Neural cell (in vitro differentiated cells): ENCODE measurements around the gene TOGARAM1. TPM values are rescaled to one million over a fixed set of nuclear protein-coding genes. Genes with fewer than 3 reads are reported as not detected.

ENCODE experiments used
- H2AFZ ChIP-seq: fragments of 200-600, 300-800 bp; sonication (generic), shearing (Covaris generic); 2 replicates; pipeline ENCODE4 v1.6.0; 2014; ENCODE audit warnings: low read depth, mild to moderate bottlenecking, antibody characterized with exemption, low read length, moderate library complexity
- H3F3A ChIP-seq: fragments of 200-600 bp; shearing (Covaris generic); 2 replicates; pipeline ENCODE4 v1.6.1; 2016; ENCODE audit warnings: mild to moderate bottlenecking, moderate library complexity, mixed read lengths, antibody characterized with exemption, low read length; ENCODE audit not compliant: insufficient read depth, poor library complexity, severe bottlenecking
- H3K27ac ChIP-seq: fragments of 200-600, 300-800 bp; sonication (generic), shearing (Covaris generic); 2 replicates; pipeline ENCODE4 v1.5.1; 2014; ENCODE audit warnings: mild to moderate bottlenecking, low read length, moderate library complexity
- H3K27me3 ChIP-seq: fragments of 300-800, 200-600 bp; sonication (generic), shearing (Covaris generic); 2 replicates; pipeline ENCODE4 v1.6.0; 2014; ENCODE audit warnings: mild to moderate bottlenecking, low read depth, low read length, moderate library complexity; ENCODE audit not compliant: insufficient read depth
- H3K36me3 ChIP-seq: fragments of 300-800, 200-600 bp; sonication (generic), shearing (Covaris generic); 2 replicates; pipeline ENCODE4 v1.5.1; 2014; ENCODE audit warnings: mild to moderate bottlenecking, antibody characterized with exemption, low read length, moderate library complexity; ENCODE audit not compliant: insufficient read depth
- H3K4me2 ChIP-seq: fragments of 300-800, 200-600 bp; sonication (generic), shearing (Covaris generic); 2 replicates; pipeline ENCODE4 v1.6.0; 2014; ENCODE audit warnings: mild to moderate bottlenecking, low read length
- H3K4me3 ChIP-seq: fragments of 300-800, 200-600 bp; sonication (generic), shearing (Covaris generic); 2 replicates; pipeline ENCODE4 v1.5.1; 2014; ENCODE audit warnings: mild to moderate bottlenecking, low read length, moderate library complexity
- H3K79me2 ChIP-seq: fragments of 200-600 bp; shearing (Covaris generic); replicated peaks from 2 replicates; pipeline ENCODE4 v1.6.0; 2014; ENCODE audit warnings: mild to moderate bottlenecking, low read length, moderate library complexity; ENCODE audit not compliant: insufficient read depth
- H3K9ac ChIP-seq: fragments of 300-800, 200-600 bp; sonication (generic), shearing (Covaris generic); 2 replicates; pipeline ENCODE4 v1.6.1; 2016; ENCODE audit warnings: mild to moderate bottlenecking, low read length, mixed read lengths
- H3K9me2 ChIP-seq: fragments of 200-600 bp; shearing (Covaris generic); 2 replicates; pipeline ENCODE4 v1.6.1; 2016; ENCODE audit warnings: mild to moderate bottlenecking, low read length, mixed read lengths; ENCODE audit not compliant: insufficient read depth
- H3K9me3 ChIP-seq: fragments of 200-600, 300-800 bp; sonication (generic), shearing (Covaris generic); 2 replicates; pipeline ENCODE4 v1.6.1; 2016; ENCODE audit warnings: mild to moderate bottlenecking, mixed run types, low read length, moderate library complexity, mixed read lengths
- H4K20me1 ChIP-seq: fragments of 200-600 bp; shearing (Covaris generic); 2 replicates; pipeline ENCODE4 v1.6.1; 2016; ENCODE audit warnings: mild to moderate bottlenecking, mixed run types; ENCODE audit not compliant: insufficient read depth
- MXI1 ChIP-seq: fragments of 450-650 bp; conservative IDR thresholded peaks from 2 replicates; pipeline ENCODE4 v1.6.1; 2014; ENCODE audit warnings: antibody characterized with exemption, mild to moderate bottlenecking; ENCODE audit not compliant: poor library complexity, severe bottlenecking
- POLR2AphosphoS5 ChIP-seq: IDR thresholded peaks from 2 replicates; pipeline ENCODE4 v1.6.1; 2012
- RAD21 ChIP-seq: fragments of 450-650 bp; conservative IDR thresholded peaks from 2 replicates; pipeline ENCODE4 v1.6.1; 2014; ENCODE audit warnings: antibody characterized with exemption, mild to moderate bottlenecking, moderate library complexity
- SMC3 ChIP-seq: fragments of 450-650 bp; conservative IDR thresholded peaks from 2 replicates; pipeline ENCODE4 v1.6.1; 2014; ENCODE audit warnings: antibody characterized with exemption, mild to moderate bottlenecking, moderate library complexity; ENCODE audit not compliant: poor library complexity
- TAF1 ChIP-seq: IDR thresholded peaks from 2 replicates; pipeline ENCODE4 v1.6.1; 2012; ENCODE audit warnings: low read depth
- polyA plus RNA-seq: library from polyadenylated mRNA; depleted of rRNA; stranded (reverse); fragments of >200 nt; gene quantifications from 2 replicates; pipeline ENCODE4 v1.2.3, GENCODE V29; 2014
- TF ChIP-seq, protein P1 (sequence below): fragments of 450-650 bp; IDR thresholded peaks from 2 replicates; pipeline ENCODE4 v1.5.1; 2014; ENCODE audit warnings: antibody characterized with exemption, mild to moderate bottlenecking, moderate library complexity; ENCODE audit not compliant: poor library complexity, severe bottlenecking
- TF ChIP-seq, protein P2 (sequence below): IDR thresholded peaks from 2 replicates; pipeline ENCODE4 v1.6.1; 2012; ENCODE audit warnings: borderline replicate concordance

TOGARAM1 gene
- polyA plus RNA-seq, 1 donor from 2014 or later = 23.8 TPM

DNA sequence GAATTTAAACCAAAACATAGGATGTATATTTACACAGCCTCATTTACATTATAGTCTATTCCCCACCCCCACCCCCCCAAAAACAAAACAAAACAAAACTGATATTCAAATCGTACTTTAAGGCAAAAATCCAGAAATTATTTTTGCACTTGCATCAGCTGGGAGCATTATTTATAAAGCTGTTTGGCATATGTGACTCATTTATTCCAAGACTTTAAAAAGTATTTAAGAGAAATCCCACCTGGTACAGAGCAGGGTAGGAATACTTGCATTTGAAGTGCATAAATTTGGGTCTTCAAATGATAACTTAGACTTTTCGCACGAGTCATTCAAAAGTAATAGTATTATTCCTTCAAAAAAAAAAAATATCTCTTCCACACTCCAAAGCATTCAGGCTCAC is 1.3 kb upstream of the TOGARAM1 start:
- TF ChIP-seq MXI1 = no peak
- TF ChIP-seq RAD21 = no peak
- TF ChIP-seq POLR2AphosphoS5 = no peak
- TF ChIP-seq, protein P1, sequence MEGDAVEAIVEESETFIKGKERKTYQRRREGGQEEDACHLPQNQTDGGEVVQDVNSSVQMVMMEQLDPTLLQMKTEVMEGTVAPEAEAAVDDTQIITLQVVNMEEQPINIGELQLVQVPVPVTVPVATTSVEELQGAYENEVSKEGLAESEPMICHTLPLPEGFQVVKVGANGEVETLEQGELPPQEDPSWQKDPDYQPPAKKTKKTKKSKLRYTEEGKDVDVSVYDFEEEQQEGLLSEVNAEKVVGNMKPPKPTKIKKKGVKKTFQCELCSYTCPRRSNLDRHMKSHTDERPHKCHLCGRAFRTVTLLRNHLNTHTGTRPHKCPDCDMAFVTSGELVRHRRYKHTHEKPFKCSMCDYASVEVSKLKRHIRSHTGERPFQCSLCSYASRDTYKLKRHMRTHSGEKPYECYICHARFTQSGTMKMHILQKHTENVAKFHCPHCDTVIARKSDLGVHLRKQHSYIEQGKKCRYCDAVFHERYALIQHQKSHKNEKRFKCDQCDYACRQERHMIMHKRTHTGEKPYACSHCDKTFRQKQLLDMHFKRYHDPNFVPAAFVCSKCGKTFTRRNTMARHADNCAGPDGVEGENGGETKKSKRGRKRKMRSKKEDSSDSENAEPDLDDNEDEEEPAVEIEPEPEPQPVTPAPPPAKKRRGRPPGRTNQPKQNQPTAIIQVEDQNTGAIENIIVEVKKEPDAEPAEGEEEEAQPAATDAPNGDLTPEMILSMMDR = no peak
- TF ChIP-seq, protein P2, sequence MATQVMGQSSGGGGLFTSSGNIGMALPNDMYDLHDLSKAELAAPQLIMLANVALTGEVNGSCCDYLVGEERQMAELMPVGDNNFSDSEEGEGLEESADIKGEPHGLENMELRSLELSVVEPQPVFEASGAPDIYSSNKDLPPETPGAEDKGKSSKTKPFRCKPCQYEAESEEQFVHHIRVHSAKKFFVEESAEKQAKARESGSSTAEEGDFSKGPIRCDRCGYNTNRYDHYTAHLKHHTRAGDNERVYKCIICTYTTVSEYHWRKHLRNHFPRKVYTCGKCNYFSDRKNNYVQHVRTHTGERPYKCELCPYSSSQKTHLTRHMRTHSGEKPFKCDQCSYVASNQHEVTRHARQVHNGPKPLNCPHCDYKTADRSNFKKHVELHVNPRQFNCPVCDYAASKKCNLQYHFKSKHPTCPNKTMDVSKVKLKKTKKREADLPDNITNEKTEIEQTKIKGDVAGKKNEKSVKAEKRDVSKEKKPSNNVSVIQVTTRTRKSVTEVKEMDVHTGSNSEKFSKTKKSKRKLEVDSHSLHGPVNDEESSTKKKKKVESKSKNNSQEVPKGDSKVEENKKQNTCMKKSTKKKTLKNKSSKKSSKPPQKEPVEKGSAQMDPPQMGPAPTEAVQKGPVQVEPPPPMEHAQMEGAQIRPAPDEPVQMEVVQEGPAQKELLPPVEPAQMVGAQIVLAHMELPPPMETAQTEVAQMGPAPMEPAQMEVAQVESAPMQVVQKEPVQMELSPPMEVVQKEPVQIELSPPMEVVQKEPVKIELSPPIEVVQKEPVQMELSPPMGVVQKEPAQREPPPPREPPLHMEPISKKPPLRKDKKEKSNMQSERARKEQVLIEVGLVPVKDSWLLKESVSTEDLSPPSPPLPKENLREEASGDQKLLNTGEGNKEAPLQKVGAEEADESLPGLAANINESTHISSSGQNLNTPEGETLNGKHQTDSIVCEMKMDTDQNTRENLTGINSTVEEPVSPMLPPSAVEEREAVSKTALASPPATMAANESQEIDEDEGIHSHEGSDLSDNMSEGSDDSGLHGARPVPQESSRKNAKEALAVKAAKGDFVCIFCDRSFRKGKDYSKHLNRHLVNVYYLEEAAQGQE = no peak
- TF ChIP-seq SMC3 = no peak
- TF ChIP-seq TAF1 = no peak
- Histone ChIP-seq H4K20me1 (no peaks in the 10 kb centered on the region), H3K9ac (peak overlapping the region; percentile 85), H3K9me3 (no peaks in the 10 kb centered on the region), H3K27ac (peak overlapping the region; percentile 95), H3K79me2 (peaks cover 81% of the 10 kb centered on the region), H3K4me2 (peak overlapping the region; percentile 66), H2AFZ (no peak overlapping the region), H3K27me3 (no peaks in the 10 kb centered on the region), H3K4me3 (peak overlapping the region; percentile 85), H3F3A (peaks cover 7% of the 10 kb centered on the region), H3K9me2 (no peaks in the 10 kb centered on the region), H3K36me3 (no peaks in the 10 kb centered on the region)

DNA sequence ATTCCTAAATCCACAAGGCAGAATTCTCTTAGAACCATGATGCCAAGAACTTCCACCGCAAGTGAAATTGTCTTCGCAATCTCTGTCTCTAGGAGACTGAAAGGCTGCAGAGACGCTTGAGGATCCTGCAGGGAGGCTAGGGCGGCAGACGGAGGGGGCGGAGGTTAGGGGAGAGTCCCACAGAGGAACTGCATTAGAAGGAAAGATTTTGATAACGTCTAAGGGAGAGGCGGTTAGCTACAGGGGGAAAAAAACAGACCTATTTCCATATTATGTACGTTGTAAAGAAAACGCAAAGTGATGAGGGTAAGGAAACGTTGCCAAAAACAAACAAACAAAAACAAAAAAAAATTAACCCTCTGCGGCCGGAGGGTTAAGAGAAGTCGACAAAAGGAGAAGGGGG is 838 bp upstream of the TOGARAM1 start:
- peaks cover 7% of the 10 kb centered on the region for H3F3A ChIP-seq
- H4K20me1 ChIP-seq = no peaks in the 10 kb centered on the region
- peak overlapping the region; percentile 95 for H3K27ac ChIP-seq
- TF ChIP-seq MXI1 (no peak), RAD21 (peak; percentile 4)
- no peaks in the 10 kb centered on the region for H3K36me3 ChIP-seq
- H3K9me2 ChIP-seq = no peaks in the 10 kb centered on the region
- H3K27me3 ChIP-seq = no peaks in the 10 kb centered on the region
- peaks cover 81% of the 10 kb centered on the region for H3K79me2 ChIP-seq
- peak overlapping the region; percentile 89 for H2AFZ ChIP-seq
- H3K9me3 ChIP-seq = no peaks in the 10 kb centered on the region
- H3K4me3 ChIP-seq = peak overlapping the region; percentile 85
- peak overlapping the region; percentile 85 for H3K9ac ChIP-seq
- peak overlapping the region; percentile 66 for H3K4me2 ChIP-seq

DNA sequence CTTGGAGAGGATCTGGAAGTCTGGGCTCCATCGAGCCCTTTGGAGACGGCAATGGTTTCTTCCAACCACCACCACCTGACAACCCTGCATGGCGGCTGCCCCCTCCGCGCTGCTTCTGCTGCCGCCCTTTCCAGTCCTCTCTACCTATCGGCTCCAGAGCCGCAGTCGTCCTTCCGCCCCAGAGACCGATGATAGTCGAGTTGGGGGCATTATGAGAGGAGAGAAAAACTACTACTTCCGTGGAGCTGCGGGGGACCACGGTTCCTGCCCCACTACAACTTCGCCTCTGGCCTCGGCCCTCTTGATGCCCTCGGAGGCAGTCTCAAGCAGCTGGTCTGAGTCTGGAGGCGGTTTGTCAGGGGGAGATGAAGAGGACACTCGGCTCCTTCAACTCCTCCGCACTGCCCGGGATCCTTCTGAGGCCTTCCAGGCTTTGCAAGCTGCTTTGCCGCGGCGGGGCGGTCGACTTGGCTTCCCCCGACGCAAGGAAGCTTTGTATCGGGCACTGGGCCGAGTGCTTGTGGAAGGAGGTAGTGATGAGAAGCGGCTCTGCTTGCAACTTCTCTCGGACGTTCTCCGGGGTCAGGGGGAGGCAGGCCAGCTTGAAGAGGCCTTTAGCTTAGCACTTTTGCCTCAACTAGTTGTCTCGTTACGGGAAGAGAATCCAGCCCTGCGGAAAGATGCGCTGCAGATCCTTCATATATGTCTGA is 499 bp downstream of the TOGARAM1 start:
- Histone ChIP-seq H3K27ac (peak overlapping the region; percentile 95), H3K36me3 (no peaks in the 10 kb centered on the region), H3K9ac (peak overlapping the region; percentile 89), H2AFZ (peak overlapping the region; percentile 86), H4K20me1 (peaks cover 3% of the 10 kb centered on the region), H3K9me2 (no peaks in the 10 kb centered on the region), H3F3A (peaks cover 7% of the 10 kb centered on the region), H3K9me3 (no peaks in the 10 kb centered on the region), H3K27me3 (no peaks in the 10 kb centered on the region), H3K79me2 (peaks cover 81% of the 10 kb centered on the region), H3K4me2 (peak overlapping the region; percentile 85), H3K4me3 (peak overlapping the region; percentile 85)
- peak; percentile 75 for TF ChIP-seq MXI1
- TF ChIP-seq, protein P2 = peak; percentile 37
- TF ChIP-seq SMC3 = no peak
